Left hindlimb (tissue), 1 donor: ENCODE data around the gene TIGAR.

Experiments
- DNase-seq: peaks from one replicate; pipeline ENCODE4 v3.0.0-alpha.2; 2018

Gene TIGAR, protein sequence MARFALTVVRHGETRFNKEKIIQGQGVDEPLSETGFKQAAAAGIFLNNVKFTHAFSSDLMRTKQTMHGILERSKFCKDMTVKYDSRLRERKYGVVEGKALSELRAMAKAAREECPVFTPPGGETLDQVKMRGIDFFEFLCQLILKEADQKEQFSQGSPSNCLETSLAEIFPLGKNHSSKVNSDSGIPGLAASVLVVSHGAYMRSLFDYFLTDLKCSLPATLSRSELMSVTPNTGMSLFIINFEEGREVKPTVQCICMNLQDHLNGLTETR

GRCh38 chr12:4320853-4321701, at the start of gene TIGAR:
TIGAR (plus strand) TSS chr12:4321213; CDS start chr12:4321272, 59 bp downstream.
- peak; percentile 94 for DNase-seq

DNA sequence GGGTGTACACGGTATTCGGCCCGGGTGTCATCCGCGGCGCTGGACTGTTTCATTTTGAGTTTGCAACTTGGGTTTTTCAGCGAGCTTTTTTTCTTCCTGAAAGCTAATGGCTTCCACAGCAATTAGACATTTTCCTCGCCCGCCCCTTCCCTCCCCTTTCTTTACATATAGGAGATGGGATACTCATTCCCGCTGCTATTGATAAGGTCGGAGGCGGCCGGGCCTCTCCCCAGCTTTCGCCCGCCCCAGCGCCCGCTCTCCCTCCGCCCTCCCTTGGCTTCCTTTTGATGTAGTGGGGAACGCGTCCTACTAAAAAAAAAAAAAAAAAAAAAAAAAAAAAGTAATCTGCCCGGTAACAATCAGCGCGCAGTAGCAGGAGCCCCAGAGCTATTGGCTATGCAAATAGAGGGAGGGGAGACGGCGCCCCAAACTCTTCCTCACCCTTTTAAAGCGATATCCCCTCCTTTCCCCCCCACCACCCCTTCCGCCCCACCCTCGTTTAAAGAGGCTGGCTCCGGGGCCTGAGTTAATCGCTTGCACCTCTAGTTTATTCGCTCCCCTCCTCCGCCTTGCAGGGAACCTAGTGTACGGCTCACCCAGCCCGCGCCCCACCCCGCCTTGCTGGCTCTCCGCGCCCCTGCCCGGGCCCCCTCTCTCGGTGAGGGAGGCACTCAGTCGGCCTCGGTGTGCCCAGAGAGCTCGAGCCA, 49.1 kb upstream of the TIGAR start:
- DNase-seq = peak; percentile 93

GRCh38 chr12:4272424-4273272, 48.4 kb upstream of the TIGAR start:
- peak; percentile 83 for DNase-seq

DNA sequence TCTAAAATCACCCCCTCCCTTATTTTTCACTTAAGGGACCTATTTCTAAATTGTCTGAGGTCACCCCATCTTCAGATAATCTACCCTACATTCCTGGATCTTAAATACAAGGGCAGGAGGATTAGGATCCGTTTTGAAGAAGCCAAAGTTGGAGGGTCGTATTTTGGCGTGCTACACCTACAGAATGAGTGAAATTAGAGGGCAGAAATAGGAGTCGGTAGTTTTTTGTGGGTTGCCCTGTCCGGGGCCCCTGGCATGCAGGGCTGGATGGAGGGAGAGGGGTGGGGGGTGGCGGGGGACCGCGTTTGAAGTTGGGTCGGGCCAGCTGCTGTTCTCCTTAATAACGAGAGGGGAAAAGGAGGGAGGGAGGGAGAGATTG, 47.8 kb upstream of the TIGAR start:
- no peak for DNase-seq

DNA sequence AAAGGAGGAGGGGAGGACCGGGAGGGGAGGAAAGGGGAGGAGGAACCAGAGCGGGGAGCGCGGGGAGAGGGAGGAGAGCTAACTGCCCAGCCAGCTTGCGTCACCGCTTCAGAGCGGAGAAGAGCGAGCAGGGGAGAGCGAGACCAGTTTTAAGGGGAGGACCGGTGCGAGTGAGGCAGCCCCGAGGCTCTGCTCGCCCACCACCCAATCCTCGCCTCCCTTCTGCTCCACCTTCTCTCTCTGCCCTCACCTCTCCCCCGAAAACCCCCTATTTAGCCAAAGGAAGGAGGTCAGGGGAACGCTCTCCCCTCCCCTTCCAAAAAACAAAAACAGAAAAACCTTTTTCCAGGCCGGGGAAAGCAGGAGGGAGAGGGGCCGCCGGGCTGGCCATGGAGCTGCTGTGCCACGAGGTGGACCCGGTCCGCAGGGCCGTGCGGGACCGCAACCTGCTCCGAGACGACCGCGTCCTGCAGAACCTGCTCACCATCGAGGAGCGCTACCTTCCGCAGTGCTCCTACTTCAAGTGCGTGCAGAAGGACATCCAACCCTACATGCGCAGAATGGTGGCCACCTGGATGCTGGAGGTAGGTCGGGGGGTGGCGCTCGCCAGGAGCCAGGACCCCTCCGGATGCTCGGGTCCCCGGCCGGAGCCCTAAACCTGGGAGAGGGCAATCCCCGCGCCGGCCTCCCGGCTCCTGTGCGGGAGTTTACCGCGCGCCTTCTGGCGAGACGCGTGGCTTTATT, 47.2 kb upstream of the TIGAR start, which contains the start of gene CCND2:
Gene CCND2, plus strand, starts transcription at position 111 of the 744 bp plus-strand sequence. Its CDS starts 279 bp downstream, at position 390.
- peak; percentile 96 for DNase-seq

DNA sequence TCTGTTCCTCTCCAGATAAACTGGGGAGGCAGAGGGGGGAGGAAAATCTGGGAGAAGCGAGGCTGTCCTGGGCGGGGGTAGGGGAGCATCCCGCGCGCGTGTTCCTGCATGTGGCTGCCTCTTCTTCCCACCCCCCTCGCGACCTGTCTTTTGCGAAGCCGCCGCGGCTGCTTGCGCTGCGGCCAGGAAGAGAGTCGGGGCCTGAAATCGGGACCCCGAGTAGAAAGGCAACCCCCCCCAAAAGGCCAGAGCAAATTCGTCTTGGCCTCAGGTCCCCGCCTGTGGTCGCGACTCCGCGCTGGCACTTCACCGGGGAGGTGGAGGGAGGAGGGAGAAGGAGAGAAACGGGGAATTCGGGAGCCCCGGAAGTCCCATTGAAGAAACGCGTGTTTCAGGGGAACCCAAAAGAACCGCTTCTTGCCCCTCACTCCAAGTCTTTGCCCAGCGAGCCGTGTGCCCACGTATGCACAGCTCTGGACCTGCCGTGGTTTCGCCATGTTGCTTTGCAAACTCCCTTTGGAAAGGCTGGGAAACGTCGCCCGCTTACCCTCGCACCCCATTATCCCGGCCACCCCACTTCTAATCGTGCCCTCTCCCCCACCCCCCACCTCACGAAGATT, 46.5 kb upstream of the TIGAR start:
- DNase-seq = peak; percentile 60

- peak; percentile 58 for DNase-seq
Measured at GRCh38 chr12:4275016-4275869, 45.8 kb upstream of the TIGAR start.

GRCh38 chr12:4275870-4276301, 45.1 kb upstream of the TIGAR start:
- DNase-seq = peak; percentile 68

GRCh38 chr12:4276524-4277204, 44.3 kb upstream of the TIGAR start:
- peak; percentile 93 for DNase-seq

DNA sequence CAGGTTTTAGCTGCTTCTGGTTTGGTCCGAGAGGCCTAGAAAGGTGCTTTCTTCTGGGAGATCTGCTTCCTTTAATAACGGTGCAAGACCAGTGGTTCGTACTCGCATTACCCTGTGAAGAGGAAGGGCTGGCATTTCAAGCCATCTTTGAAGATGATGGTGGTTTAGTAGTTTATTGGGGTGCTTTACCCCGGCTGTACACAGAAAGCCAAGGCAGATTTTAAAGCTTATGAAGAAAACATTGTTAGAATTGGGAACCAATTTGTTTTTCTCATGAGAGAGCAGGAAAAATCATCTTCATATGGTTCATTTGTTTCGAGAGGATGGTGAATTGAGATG, 43.8 kb upstream of the TIGAR start:
- no peak for DNase-seq

- DNase-seq = no peak
Measured at GRCh38 chr12:4277857-4278256, 43.2 kb upstream of the TIGAR start.

DNA sequence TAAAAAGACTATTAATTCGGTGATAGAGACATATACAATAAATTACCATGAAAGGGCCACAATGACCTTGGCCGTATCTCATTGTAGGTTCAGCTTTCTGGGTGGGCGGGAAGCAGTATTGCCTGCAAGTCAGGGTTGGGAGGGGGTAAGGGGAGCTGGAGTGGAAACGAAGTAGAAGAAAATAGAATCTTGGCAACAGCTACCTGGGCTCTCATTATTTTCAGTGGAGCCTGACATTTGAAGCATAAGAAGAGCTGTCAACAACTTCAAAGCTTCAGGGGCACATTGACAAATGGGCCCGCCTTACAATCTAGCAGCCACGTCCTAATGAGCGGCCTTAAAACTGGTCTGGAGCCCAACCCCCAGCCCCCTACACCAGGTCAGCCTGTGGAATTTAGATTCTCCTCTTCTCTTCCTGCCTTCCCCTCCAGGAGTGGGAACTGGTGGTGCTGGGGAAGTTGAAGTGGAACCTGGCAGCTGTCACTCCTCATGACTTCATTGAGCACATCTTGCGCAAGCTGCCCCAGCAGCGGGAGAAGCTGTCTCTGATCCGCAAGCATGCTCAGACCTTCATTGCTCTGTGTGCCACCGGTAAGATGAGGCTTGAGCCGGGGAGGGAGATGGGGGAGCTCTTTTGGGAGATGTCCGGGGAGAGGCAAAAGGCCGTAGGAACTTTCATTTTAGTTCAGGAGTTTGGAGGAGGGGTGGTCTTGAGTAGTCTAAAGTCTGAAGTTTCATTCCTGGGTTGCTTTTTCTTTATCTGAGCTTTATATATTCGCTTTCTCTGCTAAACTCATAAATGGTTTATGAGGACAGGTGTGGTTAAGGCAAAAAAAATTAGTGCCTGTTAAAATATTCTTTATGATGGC, 42.5 kb upstream of the TIGAR start:
- DNase-seq = no peak

DNA sequence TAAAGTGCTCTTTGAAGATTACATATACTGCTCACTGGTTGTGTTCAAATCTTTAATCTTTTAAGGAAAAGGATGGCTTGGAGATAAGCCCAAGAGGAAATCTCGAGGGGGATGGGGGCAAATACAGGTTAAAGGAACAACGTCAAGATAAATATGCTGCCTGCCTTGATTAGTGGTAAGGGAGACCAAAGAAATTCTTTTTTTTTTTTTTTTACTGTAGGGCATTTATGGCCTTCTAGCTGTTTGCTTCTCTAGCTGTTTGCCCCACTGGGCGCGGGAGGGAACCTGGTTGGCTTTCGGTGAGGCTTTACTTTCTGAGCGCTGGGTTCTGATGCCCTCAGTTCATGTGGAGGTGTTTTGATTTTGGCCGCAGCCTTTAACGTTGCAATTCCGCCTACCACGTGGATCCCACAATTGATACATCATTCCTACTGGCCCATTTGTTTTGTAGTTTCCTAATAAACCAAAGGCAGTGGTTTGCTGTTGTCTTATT, 41.8 kb upstream of the TIGAR start:
- DNase-seq = no peak

DNA sequence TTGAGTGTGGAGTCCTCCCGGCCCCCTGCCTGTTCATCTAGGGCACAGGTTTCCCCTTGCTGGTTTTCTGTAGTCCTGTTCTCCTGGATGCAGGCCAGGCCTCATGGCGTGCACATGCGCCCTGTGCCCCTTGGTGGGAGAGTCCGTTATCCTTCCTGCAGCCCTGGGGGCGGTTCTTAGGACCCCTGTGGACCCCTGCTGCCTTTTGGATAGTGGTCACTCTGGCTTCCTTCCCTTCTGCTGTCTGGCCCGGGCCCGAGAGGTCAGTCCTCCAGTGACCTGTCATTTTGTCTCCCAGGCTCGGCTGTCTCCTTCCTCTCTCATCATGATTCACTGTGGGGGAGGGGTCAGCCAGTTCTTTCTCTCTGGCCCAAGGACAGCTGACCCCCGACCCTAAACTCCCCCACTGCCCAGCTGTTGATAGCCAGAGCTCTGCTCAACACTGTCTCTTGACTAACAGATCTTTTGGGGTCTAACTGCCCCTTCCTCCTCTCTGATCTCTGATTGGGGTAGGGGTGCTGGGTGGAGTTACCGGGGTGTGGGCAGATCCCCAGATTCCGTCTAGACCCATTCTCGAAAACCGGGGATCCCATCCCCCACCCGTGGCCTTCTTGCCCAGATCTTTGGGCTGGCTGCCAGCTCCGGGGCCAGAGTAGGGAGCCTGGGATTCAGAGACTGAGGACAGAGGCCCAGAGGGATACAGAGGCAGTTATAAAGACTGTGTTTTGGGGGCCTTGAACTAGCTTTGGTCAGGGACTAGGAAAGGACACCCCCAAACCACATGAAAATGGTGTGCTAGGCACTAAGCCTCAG, 40.5 kb upstream of the TIGAR start:
- no peak for DNase-seq

DNA sequence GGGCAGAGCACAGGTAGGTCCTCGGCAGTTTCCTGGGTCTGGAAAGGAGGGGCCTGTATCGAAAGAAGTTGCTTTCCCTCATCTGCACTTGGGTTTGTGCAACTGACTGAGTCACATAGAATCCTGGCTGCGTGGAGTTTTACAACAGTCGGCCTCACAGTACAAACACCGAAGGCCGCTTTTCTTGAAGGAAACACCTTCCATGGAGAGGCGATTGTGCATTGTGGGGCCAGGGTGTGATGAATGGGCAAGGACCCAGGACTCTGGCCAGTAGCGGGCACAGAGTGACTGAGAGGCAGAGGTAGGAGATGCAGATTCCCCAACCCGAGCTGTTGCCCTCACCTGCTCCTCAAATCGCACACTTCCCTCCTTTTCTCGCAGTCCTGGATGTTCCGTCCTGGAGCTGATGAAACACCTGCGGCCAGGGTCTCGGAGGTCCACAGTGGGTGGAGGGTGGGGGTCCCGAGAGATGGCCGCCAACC, 39.8 kb upstream of the TIGAR start:
- DNase-seq = no peak

DNA sequence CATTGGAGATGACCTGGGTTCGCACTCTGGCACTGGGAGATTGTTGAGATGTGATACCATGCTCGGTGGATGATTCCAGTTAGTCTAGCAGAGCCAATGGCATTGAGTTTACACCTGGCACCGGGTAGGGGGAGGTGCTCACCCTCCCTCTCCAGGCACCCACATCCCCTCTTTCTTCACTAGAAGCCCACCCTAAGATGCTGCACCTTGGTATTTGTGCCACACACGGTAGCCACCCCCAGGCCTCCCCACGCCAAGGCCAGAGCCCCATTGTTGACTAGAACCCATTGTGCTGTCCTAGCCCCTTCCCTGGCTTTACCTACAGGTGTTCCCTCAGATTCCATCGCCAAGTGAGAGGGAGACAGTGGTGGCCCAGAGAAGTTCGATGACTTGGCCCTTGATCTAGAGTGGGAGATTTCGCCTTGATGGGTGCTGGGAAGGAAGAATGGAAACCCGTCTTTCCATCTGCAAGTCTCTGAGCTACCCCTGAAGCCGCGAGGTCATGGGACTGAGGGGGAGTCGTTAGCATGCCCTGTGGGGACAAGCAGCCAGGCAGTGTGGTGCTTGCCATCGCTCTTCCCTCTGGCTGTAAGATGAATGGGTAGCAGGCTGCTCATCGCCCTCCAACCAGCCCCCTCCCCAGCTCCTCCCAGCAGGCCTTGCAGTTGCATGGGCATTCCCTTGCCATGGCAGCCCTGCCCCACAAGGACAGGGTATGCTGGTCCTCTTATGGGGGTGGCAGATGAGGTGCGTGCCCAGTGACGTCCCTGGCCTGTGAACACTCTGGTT, 38.7 kb upstream of the TIGAR start:
- no peak for DNase-seq
